ENCODE results near the gene VSX1. TPM values are rescaled to one million over a fixed set of nuclear protein-coding genes. Genes with fewer than 3 reads are reported as not detected.

VSX1 gene
- polyA plus RNA-seq, 5 donors: not detected

GRCh38 chr20:25087186-25087929 lies 5.4 kb upstream of the VSX1 start:
- DNase-seq: no peak

GRCh38 chr20:25085756-25086495 lies 4.0 kb upstream of the VSX1 start:
- no peak for DNase-seq

DNA sequence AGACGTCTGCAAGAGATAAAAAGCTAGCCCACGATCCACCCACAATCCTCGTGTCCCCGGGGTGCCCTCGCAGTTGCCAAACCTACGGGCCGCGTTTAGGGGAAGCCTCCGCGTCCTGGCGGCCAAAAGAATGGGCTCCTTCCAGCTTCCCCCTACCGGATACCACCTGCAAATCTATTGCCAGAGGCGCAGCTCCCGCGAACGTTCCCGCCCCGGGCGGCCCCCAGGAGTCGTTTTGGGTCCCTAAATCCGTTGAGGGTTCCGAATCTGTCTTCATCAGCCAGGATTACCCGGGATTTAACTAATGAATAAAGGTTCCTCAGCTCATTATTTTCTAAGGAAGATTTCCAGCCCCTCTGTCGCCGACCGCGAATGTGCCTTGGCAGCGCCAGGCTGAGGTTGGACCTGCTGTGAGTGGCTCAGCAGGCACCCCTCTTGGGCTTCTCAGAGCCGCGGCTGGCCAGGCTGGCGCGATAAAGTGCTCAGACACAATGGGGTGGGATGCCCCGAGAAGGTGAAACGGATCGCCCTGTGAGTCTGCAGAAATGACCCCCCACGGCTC lies 2.8 kb upstream of the VSX1 start:
- DNase-seq: no peak

GRCh38 chr20:25083773-25084625 lies 2.1 kb upstream of the VSX1 start:
- no peak for DNase-seq

DNA sequence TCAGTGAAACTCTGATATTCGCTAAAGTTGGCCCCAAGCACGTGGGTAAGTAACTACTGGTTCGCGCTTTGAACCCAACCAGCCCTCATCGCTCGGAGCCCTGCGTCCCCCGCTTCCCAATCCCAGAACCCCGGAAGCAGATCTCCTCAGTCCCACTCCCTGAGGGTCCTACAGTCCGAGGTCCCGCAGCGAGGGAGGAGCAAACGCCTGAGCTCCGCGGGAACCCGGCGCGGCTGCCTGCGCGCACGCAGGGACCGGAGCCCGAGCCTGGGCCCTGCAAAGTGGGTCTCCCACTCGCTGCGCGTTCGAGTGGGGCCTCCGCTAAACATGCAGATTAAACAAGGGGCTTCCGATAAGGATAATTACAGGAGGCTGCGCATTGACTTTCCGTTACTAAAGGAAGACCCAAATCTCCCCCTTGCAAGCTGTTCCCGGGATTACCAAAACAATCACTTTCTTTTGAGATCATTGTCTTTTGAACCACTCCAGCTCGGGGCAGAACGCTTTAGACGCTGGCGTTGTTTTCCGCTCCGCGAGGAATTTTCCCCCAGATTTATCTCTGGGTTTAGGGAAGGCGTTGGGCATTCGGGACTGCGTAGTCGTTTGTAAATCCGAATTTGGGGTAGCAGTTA lies 1.3 kb upstream of the VSX1 start:
- DNase-seq: no peak

GRCh38 chr20:25082498-25082873 lies 545 bp upstream of the VSX1 start:
- no peak for DNase-seq

DNA sequence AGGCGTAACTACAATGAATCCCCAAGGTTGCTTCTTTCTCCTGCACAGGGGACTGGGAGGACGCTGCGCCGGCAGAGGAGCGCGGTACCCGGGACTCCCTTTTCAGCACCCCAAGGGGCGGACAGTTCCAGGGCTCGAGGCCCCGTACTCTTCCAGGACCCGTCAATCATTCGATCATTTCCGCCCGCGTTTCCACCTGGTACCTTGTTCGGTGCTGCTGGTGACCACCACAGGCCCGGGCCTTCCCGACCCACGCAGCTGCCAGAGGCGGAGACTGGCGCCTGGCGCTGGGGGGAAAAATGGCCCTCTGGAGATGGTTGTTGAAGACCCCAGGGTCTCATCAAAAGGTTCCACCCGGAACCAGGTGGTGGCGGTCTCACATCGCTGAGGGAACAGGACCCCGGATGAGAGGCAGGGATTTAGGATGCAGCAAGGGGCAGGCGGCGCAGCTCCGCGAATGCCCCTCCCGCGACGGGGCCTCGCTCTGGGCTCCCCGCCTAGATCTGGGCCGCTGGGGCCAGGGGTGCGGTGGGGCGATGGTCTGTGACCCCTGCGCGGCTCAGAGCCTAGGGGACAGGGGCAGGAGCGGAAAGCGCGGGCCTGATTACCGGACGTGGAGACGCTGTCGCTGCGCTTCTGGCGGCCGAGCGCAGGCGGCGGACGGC lies 744 bp downstream of the VSX1 start:
- peak; percentile 20 to 37 for DNase-seq

- DNase-seq: no peak
These were observed 2.8 kb downstream of the VSX1 start for GRCh38 chr20:25079171-25079570.

GRCh38 chr20:25078662-25079061 lies 3.3 kb downstream of the VSX1 start:
- no peak for DNase-seq

DNA sequence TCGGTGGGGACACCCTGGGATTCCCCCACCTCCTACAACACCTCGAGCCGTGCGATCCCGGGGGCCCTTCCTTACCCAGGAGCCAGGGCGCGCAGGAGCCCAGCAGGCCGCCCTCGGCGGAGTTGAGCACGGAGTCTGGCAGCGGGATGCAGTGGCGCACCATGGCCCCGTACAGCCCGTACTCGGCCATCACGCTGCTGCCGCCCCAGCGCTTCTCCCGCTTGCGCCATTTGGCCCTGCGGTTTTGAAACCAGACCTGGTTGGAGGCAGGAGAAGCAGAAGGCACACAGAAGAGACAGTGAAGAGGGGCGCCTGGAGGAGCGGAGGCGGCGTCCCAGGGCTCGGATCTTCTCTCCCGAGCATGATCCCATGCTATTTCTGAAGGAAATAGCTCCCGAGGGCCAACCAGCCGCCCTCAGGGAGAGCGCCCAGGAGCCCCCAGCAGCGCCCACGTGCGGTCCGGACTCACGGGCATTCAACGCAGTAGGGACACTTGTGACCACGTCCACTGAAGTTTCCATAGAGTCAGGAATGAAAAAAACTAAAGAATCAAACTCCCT lies 4.3 kb downstream of the VSX1 start:
- no peak for DNase-seq

DNA sequence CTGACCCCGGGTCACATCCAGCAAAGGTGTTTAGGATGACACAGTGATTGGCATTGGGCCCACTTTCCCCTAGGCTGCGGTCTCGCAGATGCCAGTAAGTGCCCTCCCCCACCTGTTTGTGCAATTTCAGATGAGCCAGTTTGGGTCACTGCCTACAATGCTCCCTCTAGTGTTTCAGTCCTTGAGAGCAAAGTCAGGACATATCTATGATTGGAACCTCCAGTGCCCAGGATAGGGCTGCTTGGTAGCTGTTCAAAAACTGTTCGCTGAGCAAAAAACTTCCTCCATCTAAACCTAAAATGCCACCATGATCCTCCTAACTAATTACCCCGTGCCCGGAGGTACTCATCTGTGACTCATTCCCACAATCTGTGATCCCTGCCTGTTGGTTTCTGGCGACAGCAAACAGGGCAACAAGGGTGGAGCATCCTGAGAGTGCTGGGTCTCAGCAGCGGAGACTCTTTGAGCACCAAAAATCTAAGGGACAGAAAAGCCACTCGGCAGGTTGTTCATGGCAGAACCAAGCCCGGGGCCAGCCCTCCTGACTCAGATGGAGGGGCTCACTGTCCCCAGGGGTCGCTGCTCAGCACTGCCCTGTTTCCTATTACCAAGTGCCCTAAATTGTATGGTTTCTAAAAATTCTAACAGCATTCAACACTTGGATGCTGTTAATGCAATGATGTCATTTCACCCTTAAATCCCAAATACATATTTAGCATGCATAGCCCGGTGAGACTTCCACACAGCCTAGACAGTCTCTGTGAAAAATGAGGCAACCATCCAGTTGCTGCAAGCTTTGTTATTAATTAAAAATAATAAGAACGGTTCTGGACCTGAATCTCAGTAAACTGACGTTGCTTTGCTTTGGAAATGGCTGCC lies 5.0 kb downstream of the VSX1 start:
- DNase-seq: no peak

- no peak for DNase-seq
These were observed 5.7 kb downstream of the VSX1 start for GRCh38 chr20:25076201-25076600.

DNA sequence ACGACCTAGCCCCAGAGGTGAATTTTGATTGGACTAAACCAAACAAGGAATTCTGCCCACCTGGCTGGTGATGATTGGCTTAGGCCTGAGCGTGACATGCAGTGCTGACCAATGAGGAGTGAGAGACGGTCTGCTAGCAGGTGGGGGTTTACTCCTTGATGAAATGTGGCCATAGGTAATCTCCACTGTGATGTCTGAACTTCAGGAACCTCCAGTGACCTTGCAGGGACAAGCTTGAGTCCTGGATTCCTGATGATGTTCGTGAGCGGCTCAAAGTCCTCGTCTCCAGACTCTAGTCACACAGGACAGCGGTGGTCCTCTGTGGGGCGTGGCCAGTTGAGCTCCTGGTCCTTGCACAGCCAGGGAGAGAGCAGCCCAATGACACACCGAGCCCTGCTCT lies 8.4 kb downstream of the VSX1 start:
- DNase-seq: no peak

GRCh38 chr20:25072226-25072811 lies 9.6 kb downstream of the VSX1 start:
- DNase-seq: no peak

DNA sequence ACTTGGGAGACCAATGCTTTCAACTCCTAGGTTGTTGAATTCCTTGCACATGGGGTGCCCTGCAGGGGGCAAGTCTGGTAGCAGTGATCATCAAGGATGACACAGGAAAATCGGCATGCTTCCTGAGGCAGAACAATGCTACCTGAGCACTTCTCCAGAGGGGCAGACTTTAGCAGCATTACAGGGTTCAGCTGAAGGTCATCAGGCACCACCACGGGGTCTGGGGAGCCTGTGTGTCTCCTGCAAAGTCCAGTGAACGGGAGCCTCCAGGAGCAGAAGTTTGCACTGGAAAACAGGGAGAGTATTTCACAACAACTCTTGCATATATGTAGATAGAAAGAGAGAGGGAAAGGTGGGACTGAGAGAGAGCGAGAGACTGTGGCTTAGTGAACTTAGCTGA lies 10.2 kb downstream of the VSX1 start:
- DNase-seq: no peak

GRCh38 chr20:25070821-25071473 lies 11.0 kb downstream of the VSX1 start:
- no peak for DNase-seq

DNA sequence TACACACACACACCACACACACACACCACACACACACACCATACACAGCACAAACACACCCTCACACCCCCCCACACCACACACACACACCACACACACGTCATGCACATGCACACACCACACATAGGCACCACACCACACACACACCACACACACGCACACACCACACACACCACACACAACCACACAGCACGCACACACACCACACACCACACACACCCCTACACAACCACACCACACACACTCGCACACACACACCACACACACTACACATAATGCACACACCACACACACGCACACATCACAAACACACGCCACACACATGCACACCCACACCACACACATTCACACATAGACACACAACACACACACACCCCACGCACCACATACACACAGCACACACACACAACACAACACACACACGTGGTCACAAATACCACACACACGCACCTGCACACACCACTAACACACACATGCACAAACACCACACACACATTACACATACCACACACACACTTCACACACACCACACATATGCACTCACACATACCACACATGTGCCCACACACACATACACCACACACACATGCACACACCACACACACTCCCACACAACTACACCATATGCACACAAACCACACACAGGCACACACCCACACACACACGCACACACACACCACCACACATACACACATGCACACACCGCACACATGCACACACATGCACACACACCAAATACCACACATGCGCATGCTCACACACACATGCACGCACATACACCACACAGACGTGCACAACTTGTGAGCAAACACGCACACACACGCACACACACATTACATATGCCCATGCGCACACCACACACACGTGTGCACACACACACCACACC lies 14.6 kb downstream of the VSX1 start:
- DNase-seq: no peak

DNA sequence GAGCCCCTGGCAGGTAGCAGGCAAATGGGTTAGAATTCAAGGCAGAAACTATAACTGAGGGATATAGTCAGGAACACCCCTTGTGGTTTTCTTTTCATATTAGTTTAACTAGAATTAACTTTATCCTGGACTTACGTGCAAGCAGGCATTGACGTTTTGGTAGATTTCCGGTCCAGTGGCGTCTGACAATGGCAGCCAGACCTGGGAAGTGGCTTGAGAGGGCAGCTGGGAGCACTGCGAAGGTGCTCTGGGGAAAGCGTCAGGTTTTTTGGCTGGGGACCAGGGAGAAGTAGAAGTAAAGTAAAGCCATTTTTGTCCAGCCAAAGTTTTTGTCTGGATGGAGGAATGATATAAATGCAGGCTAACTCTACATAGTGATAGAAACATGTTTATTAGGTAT lies 15.6 kb downstream of the VSX1 start:
- no peak for DNase-seq

All from right lung (tissue), 5 donors.